Subcutaneous adipose tissue (tissue), 4 donors: ENCODE measurements around the gene FBXL15. TPM values are rescaled to one million over a fixed set of nuclear protein-coding genes. Genes with fewer than 3 reads are reported as not detected.

ENCODE experiments used
- small RNA-seq: library from RNA; depleted of rRNA; stranded (forward); fragments of <200 nt; gene quantifications from one replicate; pipeline ENCODE3, GENCODE V24; 2016
- total RNA-seq, 4 donors: library from RNA; depleted of rRNA; stranded (reverse); fragments of >200 nt; gene quantifications; one replicate each; pipeline ENCODE4 v1.1.0, GENCODE V29; 2016
- TF ChIP-seq, protein P1 (sequence below): fragments of 450-650 bp; IDR thresholded peaks from one replicate; pipeline ENCODE4 v1.5.1; 2016; ENCODE audit warnings: low read depth, mild to moderate bottlenecking, control low read depth, antibody characterized with exemption, moderate library complexity

FBXL15 gene
- total RNA-seq, 4 donors from 2014 or later = 8.0 to 31.3 (median 15.5) TPM

DNA sequence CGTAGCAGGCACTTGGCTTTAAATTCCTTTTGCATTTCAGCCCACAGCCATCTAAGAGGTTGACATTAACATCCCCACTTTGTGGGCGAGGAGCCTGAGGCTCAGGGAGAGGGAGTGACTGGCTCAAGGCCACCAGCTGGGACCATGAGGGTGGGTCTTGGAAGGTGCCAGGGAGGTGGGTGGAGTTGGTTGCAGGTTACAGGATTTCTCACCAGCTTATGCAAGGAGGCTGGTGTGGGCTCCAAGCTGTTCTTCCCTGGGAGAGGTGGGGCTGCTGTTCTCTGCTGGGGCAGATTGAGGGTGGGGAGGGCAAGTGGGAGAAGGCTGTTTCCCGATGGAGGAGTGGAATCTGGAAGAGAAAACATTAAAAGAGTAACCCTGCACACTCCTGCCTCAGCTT is 44.8 kb downstream of the FBXL15 start:
- TF ChIP-seq, protein P1, sequence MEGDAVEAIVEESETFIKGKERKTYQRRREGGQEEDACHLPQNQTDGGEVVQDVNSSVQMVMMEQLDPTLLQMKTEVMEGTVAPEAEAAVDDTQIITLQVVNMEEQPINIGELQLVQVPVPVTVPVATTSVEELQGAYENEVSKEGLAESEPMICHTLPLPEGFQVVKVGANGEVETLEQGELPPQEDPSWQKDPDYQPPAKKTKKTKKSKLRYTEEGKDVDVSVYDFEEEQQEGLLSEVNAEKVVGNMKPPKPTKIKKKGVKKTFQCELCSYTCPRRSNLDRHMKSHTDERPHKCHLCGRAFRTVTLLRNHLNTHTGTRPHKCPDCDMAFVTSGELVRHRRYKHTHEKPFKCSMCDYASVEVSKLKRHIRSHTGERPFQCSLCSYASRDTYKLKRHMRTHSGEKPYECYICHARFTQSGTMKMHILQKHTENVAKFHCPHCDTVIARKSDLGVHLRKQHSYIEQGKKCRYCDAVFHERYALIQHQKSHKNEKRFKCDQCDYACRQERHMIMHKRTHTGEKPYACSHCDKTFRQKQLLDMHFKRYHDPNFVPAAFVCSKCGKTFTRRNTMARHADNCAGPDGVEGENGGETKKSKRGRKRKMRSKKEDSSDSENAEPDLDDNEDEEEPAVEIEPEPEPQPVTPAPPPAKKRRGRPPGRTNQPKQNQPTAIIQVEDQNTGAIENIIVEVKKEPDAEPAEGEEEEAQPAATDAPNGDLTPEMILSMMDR = no peak

DNA sequence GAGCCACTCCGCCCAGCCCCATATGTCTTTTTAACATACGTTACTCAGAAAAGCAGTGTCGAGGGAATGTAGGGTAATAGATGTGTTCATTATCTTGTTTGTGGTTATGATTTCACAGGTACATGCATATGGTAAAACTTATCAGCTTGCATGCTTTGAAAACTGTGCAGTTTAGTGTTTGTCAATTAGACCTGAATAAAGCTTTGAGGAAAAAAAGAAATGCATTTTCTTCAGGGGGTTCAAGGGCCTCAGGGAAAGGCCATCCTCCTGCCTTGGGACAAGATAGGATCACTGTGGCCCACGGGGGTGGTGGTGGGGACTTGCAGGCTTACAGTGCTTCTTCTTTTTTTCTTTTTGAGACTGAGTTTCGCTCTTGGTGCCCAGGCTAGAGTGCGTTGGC is 46.7 kb downstream of the FBXL15 start:
- TF ChIP-seq, protein P1 = no peak

DNA sequence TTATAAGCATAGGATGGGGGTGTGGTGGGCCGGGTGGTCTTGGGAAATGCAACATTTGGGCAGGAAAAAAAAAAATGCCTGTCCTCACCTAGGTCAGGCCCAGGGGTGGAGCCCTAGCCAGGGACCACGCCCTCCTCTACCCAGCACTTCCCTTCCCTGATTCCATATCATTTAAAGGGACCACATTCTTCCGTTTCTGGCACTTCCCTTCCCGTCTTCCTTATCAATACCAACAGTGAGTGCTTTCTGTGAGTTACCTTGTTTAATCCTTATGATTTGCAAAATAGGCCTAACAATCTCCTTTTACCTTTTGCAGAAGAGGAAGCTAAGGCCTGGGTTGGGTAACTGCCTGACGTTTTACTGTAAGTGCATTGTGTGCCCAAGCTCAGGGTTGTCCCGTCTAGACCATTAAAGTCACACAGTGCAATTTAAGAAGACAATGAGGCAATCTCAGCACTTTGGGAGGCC is 47.4 kb downstream of the FBXL15 start:
- TF ChIP-seq, protein P1 = no peak

DNA sequence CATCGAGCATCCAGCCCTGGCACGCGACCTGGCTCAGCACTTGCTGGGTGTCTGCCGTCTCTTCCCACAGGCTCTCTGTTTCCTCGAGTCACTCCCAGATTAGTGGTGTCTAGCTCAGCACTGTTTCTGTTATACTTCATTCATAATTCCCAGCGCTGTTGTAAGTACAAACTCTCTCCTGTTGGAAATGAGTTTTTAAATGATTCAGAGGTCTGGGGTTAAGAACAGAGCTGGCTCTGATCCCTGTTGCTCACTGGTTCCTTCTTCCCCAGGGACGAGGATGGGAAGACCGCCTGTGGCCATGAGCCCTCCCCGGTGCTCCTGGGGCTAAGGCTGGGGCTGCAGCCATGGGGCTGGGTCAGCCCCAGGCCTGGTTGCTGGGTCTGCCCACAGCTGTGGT is 48.0 kb downstream of the FBXL15 start:
- TF ChIP-seq, protein P1 = no peak

DNA sequence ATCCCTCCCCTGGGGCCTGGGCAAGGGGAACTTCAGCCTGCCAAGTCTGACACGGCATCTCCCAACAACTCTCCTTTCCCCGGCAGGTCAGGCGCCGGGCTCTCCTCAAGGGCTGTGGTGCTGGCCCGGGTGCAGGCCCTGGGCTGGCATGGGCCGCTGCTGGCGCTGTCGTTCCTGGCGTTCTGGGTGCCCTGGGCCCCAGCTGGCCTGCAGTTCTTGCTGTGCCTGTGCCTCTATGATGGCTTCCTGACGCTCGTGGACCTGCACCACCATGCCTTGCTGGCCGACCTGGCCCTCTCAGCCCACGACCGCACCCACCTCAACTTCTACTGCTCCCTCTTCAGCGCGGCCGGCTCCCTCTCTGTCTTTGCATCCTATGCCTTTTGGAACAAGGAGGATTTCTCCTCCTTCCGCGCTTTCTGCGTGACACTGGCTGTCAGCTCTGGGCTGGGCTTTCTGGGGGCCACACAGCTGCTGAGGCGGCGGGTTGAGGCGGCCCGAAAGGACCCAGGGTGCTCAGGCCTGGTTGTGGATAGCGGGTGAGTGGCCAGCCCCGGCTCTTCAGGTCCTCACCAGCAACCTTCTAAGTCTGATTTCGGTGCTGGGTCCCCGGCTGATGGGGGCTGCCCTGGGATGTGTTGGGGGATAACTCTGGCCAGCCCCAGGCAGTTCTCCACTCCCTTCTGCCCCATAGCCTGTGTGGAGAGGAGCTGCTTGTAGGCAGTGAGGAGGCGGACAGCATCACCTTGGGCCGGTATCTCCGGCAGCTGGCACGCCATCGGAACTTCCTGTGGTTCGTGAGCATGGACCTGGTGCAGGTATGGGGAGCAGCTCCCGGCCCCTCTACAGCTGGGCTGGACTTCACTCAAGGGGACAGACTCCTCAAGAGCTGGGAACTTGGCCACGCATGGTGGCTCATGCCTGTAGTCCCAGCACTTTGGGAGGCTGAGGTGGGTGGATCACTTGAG is 50.2 kb downstream of the FBXL15 start:
- TF ChIP-seq, protein P1 = no peak

Small RNA genes lying within 50 kb of the gene (small RNA-seq; reads per million reads assigned to genes)
- 9,392 reads per million, percentile 100 among the genes with 10 or more reads in this experiment for gene MIR146B

Other genes starting within 250 kb of the FBXL15 start
- 1 to 10 TPM; 1.3 to 3.6 (median 3.2) TPM for gene ELOVL3, start 194.5 kb upstream of the FBXL15 start, total RNA-seq
- not detected for gene PITX3, start 179.3 kb upstream of the FBXL15 start, total RNA-seq
- 10 to 100 TPM; 21.6 to 34.3 (median 24.0) TPM for gene GBF1, start 175.3 kb upstream of the FBXL15 start, total RNA-seq
- gene NFKB2, start 25.1 kb upstream of the FBXL15 start, total RNA-seq = 10 to 100 TPM in 3 of 4 donors, 1 to 10 TPM in 1; 7.7 to 20.3 (median 12.4) TPM
- gene PSD, start 2.1 kb upstream of the FBXL15 start, total RNA-seq = 1 to 10 TPM in 1 of 4 donors, under 1 TPM in 3; 0.22 to 1.4 (median 0.54) TPM
- gene CUEDC2, start 11.7 kb downstream of the FBXL15 start, total RNA-seq = 10 to 100 TPM; 24.0 to 50.9 (median 40.7) TPM
- gene C10orf95, start 30.7 kb downstream of the FBXL15 start, total RNA-seq = not detected
- 100 to 1,000 TPM in 1 of 4 donors, 10 to 100 TPM in 3; 86.0 to 147 (median 88.3) TPM for gene ACTR1A, start 81.9 kb downstream of the FBXL15 start, total RNA-seq
- 10 to 100 TPM in 1 of 4 donors, 1 to 10 TPM in 3; 5.5 to 13.3 (median 8.2) TPM for gene SUFU, start 83.1 kb downstream of the FBXL15 start, total RNA-seq
- gene TRIM8, start 223.6 kb downstream of the FBXL15 start, total RNA-seq = 100 to 1,000 TPM in 2 of 4 donors, 10 to 100 TPM in 2; 76.3 to 261 (median 111) TPM